Activated T-cell treated with anti-CD3 and anti-CD28 coated beads for 48 hours (primary cell): ENCODE measurements around the gene LTBP1.

Experiments
- DNase-seq: peaks from one replicate; pipeline ENCODE4 v3.0.0-alpha.2; 2020; ENCODE audit warnings: low read depth

Gene LTBP1

DNA sequence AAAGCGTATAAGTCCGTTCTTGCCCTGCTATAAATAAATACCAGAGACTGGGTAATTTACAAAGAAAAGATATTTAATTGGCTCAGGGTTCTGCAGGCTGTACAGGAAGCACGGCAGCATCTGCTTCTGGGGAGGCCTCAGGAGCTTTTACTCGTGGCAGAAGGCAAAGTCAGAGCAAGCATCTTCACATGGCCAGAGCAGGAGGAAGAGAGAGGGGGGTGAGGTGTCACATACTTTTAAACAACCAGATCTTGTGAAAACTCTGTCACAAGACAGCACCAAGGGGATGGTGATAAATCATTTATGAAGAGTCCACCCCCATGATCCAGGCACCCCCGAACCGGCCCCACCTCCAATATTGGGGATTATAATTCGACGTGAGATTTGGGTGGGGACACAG lies 130.6 kb downstream of the LTBP1 start:
- no peak for DNase-seq

DNA sequence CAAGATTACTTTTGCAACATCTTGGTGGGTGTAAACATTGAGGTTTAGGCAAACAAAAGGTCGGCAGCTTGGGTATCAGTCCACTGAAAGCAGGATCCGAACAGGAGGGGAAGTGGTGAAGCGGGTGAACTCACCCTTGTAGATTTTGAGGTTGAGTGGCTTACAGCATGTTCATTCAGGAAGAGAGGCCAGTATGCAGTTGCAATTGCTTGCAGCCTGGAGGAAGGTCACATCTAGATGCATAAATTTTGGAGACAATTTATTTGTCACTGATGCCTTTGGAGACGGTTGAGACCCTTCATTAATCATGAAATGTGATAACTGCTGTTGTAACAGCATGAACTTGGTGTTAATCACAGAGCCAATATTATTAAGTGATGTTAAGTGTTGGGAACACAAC lies 131.1 kb downstream of the LTBP1 start:
- DNase-seq: no peak

GRCh38 chr2:33081691-33082090 lies 134.9 kb downstream of the LTBP1 start:
- no peak for DNase-seq

- no peak for DNase-seq
Measured at GRCh38 chr2:33083699-33084387, 137.1 kb downstream of the LTBP1 start.

- no peak for DNase-seq
Measured at GRCh38 chr2:33084433-33084832, 137.7 kb downstream of the LTBP1 start.

- DNase-seq: no peak
Measured at GRCh38 chr2:33085646-33086045, 138.9 kb downstream of the LTBP1 start.

DNA sequence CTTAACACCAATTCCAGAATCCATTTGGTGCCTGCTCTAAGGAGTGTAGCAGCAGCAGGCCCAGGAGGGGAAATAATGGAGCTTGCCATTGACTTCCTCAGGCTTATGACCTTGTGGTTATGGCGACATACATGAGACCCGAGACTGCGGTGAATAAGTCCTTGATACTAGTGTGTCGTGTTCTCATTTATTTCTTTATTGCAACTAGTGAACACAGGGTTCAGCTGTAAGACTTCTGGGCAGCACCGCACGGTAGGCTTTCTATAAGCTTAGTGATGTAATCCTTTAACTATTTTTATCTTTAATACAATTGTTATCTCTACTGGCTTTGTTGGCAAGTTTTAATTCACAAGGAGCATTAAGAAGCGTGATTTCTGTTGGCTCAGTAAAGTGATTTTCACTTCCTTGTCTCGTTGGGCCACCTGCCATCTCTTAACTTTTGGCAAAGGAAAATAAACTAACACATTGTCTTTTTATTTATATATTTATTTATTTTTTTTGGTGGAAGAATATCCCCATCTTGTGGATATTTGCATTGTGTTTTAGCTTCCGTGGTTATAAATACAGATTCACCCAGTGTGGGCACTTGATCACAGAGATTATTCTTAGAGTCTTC lies 139.8 kb downstream of the LTBP1 start:
- no peak for DNase-seq

DNA sequence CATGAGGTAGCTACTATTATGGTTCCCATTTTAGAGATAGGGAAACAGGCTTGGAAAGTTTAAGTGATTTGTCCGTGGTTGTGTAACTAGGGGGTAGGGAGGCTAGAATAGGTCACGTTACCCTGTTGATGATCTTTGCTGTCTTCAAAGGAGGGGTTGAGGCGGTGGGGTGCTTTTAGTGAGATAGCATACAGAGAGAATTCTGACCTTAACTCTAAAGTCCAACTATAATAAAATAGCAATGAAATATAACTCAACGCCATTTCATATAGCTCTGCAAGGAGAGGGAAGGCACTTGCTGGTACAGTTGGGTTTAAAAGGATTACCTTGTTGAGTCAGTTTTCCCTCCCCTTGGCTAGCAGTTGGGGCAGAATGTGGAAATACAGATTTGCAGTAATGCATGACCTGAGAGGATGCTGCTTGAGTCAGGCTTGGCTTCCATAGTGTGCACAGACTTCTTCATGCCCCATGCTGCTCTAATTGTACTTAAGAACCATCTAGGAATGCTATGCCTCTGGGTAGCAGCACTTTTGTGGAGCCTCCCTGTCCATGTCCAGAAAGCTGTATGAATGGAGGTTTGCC lies 143.9 kb downstream of the LTBP1 start:
- DNase-seq: no peak

- DNase-seq: no peak
Measured at GRCh38 chr2:33091541-33092123, 144.9 kb downstream of the LTBP1 start.

GRCh38 chr2:33093283-33093993 lies 146.7 kb downstream of the LTBP1 start:
- DNase-seq: no peak

DNA sequence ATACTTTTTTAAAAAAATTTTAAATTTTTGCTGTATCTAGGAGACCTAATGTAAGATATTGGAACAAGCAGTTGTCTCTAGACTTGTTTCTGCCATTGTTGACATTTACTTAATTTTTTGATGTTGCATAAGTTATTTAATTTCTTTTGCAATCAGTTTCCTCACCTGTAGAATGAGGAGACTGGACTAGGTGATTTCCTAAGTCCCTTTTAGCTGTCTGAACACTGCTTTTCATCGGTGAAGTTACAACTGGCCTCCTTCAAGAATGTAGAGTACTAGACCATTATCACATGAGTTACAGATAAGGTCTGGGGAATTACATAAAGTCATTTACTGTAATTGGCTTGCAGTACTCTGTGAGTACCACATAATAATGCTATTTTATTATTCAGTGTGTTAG lies 147.6 kb downstream of the LTBP1 start:
- DNase-seq: no peak

GRCh38 chr2:33099989-33100388 lies 153.2 kb downstream of the LTBP1 start:
- no peak for DNase-seq

- DNase-seq: no peak
Measured at GRCh38 chr2:33100921-33101320, 154.2 kb downstream of the LTBP1 start.

DNA sequence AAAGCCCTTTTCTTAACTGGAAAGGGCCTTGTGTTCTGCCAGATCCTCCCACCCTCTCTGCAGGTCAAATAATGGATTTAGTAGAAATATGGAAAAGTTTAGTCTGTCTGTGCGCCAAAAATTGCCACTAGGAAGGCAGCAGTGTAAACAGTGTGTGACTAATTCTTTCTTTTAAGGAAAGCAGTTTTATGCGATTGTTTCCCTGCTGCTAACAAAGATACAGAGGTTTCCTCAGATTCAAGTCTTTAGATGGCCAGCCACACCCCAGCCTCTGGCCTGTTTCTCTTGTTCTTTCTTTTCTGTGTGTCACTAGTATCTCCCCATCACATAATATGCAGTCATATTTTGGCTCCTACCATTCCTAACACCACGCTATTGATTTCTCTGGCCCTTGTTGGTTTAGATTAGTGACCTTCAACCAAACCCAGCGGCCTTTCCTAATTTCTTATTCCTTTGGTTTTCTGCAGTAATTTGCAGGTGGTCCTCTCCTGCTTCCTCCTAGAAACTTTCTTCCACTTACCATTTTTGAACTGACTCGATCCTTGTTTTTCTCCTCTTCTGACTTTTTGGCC lies 157.4 kb downstream of the LTBP1 start:
- DNase-seq: no peak

- DNase-seq: no peak
Measured at GRCh38 chr2:33104726-33105125, 158.0 kb downstream of the LTBP1 start.

DNA sequence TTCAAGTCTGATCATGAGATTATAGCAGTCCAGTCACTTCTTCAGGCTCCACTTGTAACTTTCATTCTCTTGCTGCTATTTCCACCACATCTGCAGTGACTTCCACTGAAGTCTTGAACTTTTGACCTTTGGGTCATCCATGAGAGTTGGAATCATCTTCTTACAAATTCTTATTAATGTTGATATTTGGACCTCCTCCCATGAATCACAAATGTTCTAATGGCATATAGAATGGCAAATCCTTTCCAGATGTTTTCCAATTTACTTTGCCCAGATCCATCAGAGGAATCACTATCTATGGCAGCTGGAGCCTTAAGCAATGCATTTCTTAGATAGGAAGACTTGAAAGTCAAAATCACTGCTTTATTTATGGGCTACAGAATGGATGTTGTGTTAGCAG lies 159.4 kb downstream of the LTBP1 start:
- DNase-seq: no peak

DNA sequence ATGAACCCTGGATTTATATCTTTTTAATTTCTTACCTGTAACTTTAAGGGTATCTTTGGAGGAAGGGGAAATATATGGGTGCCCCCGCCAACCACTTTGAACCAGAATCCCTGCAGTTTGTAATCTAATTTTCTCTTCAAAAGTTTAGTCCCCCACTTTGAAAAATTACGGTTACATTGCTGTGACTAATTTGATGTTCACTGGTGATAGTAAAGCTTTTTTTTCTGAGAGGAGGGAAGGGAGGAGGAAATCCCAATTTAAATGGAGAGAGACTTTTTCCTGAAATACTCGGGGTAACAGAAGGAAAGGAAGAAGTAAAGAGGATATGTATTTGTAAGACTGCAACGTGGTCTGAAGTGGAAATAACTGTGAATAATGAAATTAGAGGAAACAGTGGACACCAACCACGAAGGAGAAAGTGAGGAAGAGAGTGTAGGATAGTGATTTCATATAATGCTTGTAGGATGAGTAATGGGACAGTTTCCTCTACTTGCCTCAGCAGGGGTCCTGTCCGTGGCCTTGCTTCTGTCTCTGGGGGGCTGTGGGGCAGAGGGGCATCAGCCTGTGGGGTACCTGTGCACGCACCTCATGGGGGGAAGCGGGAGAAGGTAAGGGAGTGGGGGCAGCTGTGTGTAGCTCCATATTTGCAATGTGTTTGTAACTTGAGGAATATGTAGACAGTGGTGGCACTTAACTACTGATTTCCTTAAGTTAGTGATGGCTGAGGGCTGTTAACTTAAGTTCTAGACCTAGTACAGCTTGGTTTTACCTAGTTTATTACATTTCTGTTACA lies 161.1 kb downstream of the LTBP1 start:
- DNase-seq: no peak

GRCh38 chr2:33108483-33109443 lies 162.0 kb downstream of the LTBP1 start:
- DNase-seq: no peak

DNA sequence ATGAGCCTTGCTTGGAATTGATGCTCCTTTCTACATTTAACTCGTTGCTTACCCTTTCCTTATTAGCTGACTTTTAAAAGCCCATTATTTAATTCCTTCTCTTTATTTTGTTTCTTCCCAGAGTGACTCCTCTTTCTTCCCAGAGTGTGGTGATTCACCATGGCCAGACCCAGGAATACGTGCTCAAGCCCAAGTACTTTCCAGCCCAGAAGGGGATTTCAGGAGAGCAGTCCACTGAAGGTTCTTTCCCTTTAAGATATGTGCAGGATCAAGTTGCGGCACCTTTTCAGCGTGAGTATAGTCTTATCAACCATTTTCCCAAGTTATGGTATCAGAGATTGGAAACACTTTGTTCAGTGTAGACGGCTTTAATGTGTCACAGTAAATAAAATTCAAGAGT lies 163.7 kb downstream of the LTBP1 start:
- no peak for DNase-seq

DNA sequence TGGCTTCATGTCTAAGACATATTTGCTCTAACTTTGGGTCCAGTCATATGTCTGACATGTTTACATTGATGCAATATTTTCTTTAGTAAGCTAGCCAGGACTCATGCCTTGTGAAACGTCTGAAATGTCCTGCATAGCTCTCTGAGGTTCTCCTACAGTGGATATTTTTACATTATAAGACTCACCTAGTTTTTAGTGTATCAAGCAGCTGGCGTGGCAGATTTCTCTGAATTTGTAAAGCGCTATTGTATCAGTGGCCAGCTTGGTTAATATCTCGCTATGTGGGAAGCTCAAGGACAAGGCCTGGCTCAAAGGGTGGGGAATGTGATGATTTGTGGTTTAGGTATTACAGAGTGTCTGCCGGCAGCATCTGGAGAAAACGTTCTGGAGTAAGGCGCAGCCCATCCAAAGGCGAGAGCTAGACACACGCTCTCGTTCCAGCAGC lies 164.3 kb downstream of the LTBP1 start:
- no peak for DNase-seq
